GM12875 (cell line): ENCODE results near the gene IL22RA1.

Experiments
- H3K4me3 ChIP-seq: one replicate; pipeline ENCODE4 v1.5.1; 2011; ENCODE audit warnings: low read depth, low read length, control low read depth
- TF ChIP-seq, protein P1 (sequence below): IDR thresholded peaks from 2 replicates; pipeline ENCODE4 v1.5.1; 2011; ENCODE audit warnings: low read depth, mild to moderate bottlenecking, control low read depth, inconsistent platforms, low read length, moderate library complexity, borderline replicate concordance; ENCODE audit not compliant: insufficient read depth

Gene IL22RA1

DNA sequence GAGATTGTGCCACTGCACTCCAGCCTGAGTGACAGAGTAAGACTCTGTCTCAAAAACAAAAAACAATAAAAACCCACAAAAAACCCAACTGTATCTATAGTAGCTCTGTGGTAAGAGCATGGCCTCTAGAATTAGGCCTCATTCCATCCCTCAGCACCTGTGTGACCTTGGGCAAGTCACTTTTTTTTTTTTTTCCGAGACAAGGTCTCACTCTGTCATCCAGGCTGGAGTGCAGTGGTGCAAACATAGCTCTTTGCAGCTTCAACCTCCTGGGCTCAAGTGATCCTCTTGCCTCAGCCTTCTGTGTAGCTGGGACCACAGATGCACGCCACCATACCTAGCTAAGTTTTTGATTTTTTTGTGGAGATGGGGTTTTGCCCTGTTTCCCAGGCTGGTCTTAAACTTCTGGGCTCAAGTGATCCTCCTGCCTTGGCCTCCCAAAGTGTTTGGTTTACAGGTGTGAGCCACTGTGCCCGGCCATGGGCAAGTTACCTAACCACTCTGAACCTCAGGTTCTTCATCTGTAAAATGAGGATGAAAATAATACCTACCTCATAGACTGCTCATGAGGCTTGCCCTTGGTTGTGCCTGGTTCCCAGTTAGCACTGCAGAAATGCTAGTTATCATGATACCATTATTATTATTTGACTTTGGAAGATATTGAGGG, 15.7 kb downstream of the IL22RA1 start:
- no peak overlapping the region for H3K4me3 ChIP-seq
- TF ChIP-seq, protein P1, sequence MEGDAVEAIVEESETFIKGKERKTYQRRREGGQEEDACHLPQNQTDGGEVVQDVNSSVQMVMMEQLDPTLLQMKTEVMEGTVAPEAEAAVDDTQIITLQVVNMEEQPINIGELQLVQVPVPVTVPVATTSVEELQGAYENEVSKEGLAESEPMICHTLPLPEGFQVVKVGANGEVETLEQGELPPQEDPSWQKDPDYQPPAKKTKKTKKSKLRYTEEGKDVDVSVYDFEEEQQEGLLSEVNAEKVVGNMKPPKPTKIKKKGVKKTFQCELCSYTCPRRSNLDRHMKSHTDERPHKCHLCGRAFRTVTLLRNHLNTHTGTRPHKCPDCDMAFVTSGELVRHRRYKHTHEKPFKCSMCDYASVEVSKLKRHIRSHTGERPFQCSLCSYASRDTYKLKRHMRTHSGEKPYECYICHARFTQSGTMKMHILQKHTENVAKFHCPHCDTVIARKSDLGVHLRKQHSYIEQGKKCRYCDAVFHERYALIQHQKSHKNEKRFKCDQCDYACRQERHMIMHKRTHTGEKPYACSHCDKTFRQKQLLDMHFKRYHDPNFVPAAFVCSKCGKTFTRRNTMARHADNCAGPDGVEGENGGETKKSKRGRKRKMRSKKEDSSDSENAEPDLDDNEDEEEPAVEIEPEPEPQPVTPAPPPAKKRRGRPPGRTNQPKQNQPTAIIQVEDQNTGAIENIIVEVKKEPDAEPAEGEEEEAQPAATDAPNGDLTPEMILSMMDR = no peak

DNA sequence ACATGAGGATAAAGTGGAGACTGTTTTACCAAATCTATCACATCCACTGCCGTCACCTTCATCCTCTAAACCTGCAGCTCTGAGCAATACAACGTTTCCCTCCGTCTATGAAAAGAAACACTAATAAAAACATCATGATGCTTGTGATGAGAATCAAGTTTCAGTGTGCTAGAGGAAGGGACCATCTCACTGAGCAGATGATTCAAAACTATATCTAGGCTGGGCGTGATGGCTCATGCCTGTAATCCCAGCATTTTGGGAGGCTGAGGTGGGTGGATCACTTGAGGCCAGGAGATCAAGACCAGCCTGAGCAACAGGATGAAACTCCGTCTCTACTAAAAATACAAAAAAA, 16.3 kb downstream of the IL22RA1 start:
- H3K4me3 ChIP-seq = no peak overlapping the region
- TF ChIP-seq, protein P1 = no peak

DNA sequence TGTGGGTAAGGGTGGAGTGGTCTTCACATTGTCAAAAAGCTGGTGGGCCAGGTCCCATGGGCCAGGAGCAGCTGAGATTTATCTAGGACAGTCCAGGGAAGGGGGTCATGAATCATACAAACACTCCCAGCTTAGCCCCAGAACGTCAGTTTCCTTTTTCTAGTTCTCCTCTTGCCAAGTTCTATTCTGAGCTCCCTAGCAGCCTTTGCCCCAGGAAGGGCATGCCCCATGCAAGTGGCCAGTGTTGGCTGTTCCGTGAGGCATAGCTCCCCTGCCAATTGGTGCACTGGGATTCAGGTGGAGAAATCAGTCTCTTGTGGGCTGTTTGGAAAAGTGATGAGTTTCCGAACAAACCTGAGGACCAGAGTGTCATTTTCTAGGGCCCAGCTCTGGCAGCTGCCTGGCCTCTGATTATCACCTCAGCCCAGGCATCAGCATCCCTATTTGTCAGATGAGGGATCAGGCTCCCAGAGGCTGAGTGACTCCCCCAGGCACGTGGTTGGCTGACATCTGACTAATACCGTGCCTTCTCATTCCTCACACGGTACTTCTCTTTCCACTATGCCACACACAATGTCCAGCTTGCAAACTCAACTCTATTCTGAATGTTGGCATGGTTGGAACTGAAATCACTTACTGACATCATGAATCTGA, 16.8 kb downstream of the IL22RA1 start:
- H3K4me3 ChIP-seq = no peak overlapping the region
- TF ChIP-seq, protein P1 = no peak

GRCh38 chr1:24125456-24125855, 17.5 kb downstream of the IL22RA1 start:
- TF ChIP-seq, protein P1 = no peak
- no peak overlapping the region for H3K4me3 ChIP-seq

DNA sequence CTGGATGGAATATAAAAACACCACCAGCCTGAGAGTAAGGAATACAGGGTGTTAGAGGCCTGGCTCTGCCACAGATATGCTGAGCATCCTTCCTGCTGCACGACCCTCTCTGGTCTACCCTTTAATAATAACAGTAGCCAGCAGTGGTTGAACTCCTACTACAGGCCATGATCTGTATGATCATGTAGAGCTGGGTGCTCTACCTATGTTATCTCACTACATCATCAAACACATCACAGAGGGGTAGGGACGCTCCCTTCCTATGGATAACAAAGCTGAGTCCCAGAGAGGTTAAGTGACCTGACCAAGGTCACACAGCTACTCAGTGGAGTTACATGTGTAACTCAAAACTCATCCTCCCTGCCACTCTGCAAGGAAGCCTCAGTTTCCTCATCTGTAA, 18.0 kb downstream of the IL22RA1 start:
- no peak overlapping the region for H3K4me3 ChIP-seq
- TF ChIP-seq, protein P1 = no peak

DNA sequence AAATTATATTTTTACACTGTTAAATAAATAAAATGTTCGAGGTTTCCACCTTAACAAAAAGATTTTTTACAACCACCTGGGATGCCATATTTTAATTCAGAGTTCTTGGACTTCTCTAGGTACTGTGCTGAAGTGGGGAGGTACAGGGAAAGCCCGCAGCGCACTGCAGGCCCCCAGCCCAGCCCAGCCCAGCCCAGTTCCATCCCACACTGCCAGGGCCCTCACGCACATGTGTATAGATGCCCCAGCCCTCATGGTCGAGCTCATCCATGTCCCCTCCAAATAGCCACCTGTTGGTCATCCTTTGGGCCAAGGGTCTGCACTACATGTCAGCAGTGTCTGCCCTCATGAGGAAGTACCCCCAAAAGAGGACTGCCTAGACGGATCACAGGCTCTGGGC, 19.3 kb downstream of the IL22RA1 start:
- TF ChIP-seq, protein P1 = no peak
- no peak overlapping the region for H3K4me3 ChIP-seq

DNA sequence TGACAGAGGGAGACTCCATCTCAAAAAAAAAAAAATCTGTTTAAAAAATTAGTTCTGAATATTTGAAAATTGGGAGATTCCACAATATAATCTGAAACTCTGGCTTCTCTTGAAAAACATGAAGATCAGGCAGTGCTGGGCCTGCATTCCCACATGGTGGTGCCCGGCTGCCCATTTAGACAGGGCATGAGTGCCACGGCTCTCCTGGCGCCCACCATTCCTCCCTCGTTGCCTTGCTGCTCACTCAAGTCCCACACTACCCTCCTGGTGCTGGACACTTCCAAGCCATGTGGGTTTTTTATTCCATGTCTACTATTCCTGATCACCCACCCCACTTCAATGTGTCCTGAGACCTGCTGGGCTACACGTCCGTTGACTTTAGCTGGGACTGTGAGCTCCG, 20.2 kb downstream of the IL22RA1 start:
- TF ChIP-seq, protein P1 = no peak
- H3K4me3 ChIP-seq = no peak overlapping the region
